Activated T-helper 2 cell treated with anti-CD3 and anti-CD28 coated beads, Interferon-gamma antibody, Interleukin-2, Interleukin-4, amounts not matched to agents 10 μg/mL and 5 μg/mL and 100 μg/mL, durations not matched to agents 14 hours and 24 hours and 36 hours (primary cell): ENCODE data around the gene ABCA4. TPM values are rescaled to one million over a fixed set of nuclear protein-coding genes. Genes with fewer than 3 reads are reported as not detected.

ENCODE experiments used
- DNase-seq: peaks from one replicate; pipeline ENCODE4 v3.0.0; 2021; ENCODE audit warnings: low spot score
- H3K27ac Mint-ChIP-seq: one replicate; pipeline ENCODE4 v1.8.0; 2021; ENCODE audit warnings: mixed read lengths
- H3K27me3 Mint-ChIP-seq: one replicate; pipeline ENCODE4 v1.8.0; 2021; ENCODE audit warnings: low read depth, mixed read lengths
- H3K36me3 Mint-ChIP-seq: one replicate; pipeline ENCODE4 v1.8.0; 2021; ENCODE audit warnings: low read depth, mixed read lengths
- H3K4me1 Mint-ChIP-seq: one replicate; pipeline ENCODE4 v1.8.0; 2021; ENCODE audit warnings: low read depth, mixed read lengths
- H3K4me3 Mint-ChIP-seq: one replicate; pipeline ENCODE4 v1.8.0; 2021; ENCODE audit warnings: low read depth, mild to moderate bottlenecking, moderate library complexity, mixed read lengths
- H3K9me3 Mint-ChIP-seq: one replicate; pipeline ENCODE4 v1.8.0; 2021; ENCODE audit warnings: mixed read lengths
- intact Hi-C: fragments of 100-400 bp; cut with micrococcal nuclease; formaldehyde crosslinking; loops from one replicate; pipeline ENCODE4 v1.15.1; 2023
- total RNA-seq: library from RNA; stranded (reverse); gene quantifications from 2 replicates; pipeline ENCODE4 v1.2.3, GENCODE V29; 2022

ABCA4 gene
- total RNA-seq, 1 donor from 2014 or later = not detected

- no peaks in the 10 kb centered on the region for H3K4me1 Mint-ChIP-seq
- intact Hi-C loops = no loop called here
- H3K36me3 Mint-ChIP-seq = no peaks in the 10 kb centered on the region
- H3K27ac Mint-ChIP-seq = no peak overlapping the region
- peaks cover 6% of the 10 kb centered on the region for H3K27me3 Mint-ChIP-seq
- H3K9me3 Mint-ChIP-seq = no peaks in the 10 kb centered on the region
- DNase-seq = no peak
- no peak overlapping the region for H3K4me3 Mint-ChIP-seq
These were observed 151.6 kb downstream of the ABCA4 start for GRCh38 chr1:93969371-93969770.

GRCh38 chr1:93967306-93967705 lies 153.6 kb downstream of the ABCA4 start:
- no peaks in the 10 kb centered on the region for H3K36me3 Mint-ChIP-seq
- H3K27me3 Mint-ChIP-seq = peaks cover 9% of the 10 kb centered on the region
- no peak for DNase-seq
- intact Hi-C loops = no loop called here
- H3K4me3 Mint-ChIP-seq = no peak overlapping the region
- no peak overlapping the region for H3K27ac Mint-ChIP-seq
- no peaks in the 10 kb centered on the region for H3K4me1 Mint-ChIP-seq
- H3K9me3 Mint-ChIP-seq = no peaks in the 10 kb centered on the region

GRCh38 chr1:93965888-93966287 lies 155.1 kb downstream of the ABCA4 start:
- H3K9me3 Mint-ChIP-seq = no peaks in the 10 kb centered on the region
- no peaks in the 10 kb centered on the region for H3K36me3 Mint-ChIP-seq
- H3K27ac Mint-ChIP-seq = no peak overlapping the region
- no peak overlapping the region for H3K4me3 Mint-ChIP-seq
- H3K4me1 Mint-ChIP-seq = no peaks in the 10 kb centered on the region
- no peak for DNase-seq
- H3K27me3 Mint-ChIP-seq = peaks cover 9% of the 10 kb centered on the region
- intact Hi-C loops = no loop called here

GRCh38 chr1:93965256-93965655 lies 155.7 kb downstream of the ABCA4 start:
- H3K27ac Mint-ChIP-seq = no peak overlapping the region
- no peak overlapping the region for H3K4me3 Mint-ChIP-seq
- peaks cover 9% of the 10 kb centered on the region for H3K27me3 Mint-ChIP-seq
- H3K4me1 Mint-ChIP-seq = no peaks in the 10 kb centered on the region
- H3K36me3 Mint-ChIP-seq = no peaks in the 10 kb centered on the region
- intact Hi-C loops = no loop called here
- no peak for DNase-seq
- no peaks in the 10 kb centered on the region for H3K9me3 Mint-ChIP-seq

GRCh38 chr1:93964777-93965200 lies 156.2 kb downstream of the ABCA4 start:
- no peak for DNase-seq
- Mint-ChIP-seq H3K27me3 (peaks cover 6% of the 10 kb centered on the region), H3K4me1 (no peaks in the 10 kb centered on the region), H3K36me3 (no peaks in the 10 kb centered on the region), H3K27ac (no peak overlapping the region), H3K9me3 (no peaks in the 10 kb centered on the region), H3K4me3 (no peak overlapping the region)
- intact Hi-C loops = no loop called here

GRCh38 chr1:93964096-93964776 lies 156.7 kb downstream of the ABCA4 start:
- H3K36me3 Mint-ChIP-seq = no peaks in the 10 kb centered on the region
- no peaks in the 10 kb centered on the region for H3K9me3 Mint-ChIP-seq
- intact Hi-C loops = no loop called here
- H3K27me3 Mint-ChIP-seq = peaks cover 7% of the 10 kb centered on the region
- no peak for DNase-seq
- no peak overlapping the region for H3K4me3 Mint-ChIP-seq
- no peak overlapping the region for H3K27ac Mint-ChIP-seq
- H3K4me1 Mint-ChIP-seq = no peaks in the 10 kb centered on the region

GRCh38 chr1:93963585-93963984 lies 157.4 kb downstream of the ABCA4 start:
- Mint-ChIP-seq H3K27me3 (peaks cover 5% of the 10 kb centered on the region), H3K4me3 (no peak overlapping the region), H3K27ac (no peak overlapping the region), H3K9me3 (no peaks in the 10 kb centered on the region), H3K36me3 (no peaks in the 10 kb centered on the region), H3K4me1 (no peaks in the 10 kb centered on the region)
- intact Hi-C loops = no loop called here
- no peak for DNase-seq

- peaks cover 8% of the 10 kb centered on the region for H3K27me3 Mint-ChIP-seq
- no peak overlapping the region for H3K27ac Mint-ChIP-seq
- no peak for DNase-seq
- peaks cover 14% of the 10 kb centered on the region for H3K9me3 Mint-ChIP-seq
- no peak overlapping the region for H3K4me3 Mint-ChIP-seq
- intact Hi-C loops = no loop called here
- no peaks in the 10 kb centered on the region for H3K36me3 Mint-ChIP-seq
- no peaks in the 10 kb centered on the region for H3K4me1 Mint-ChIP-seq
These were observed 159.0 kb downstream of the ABCA4 start for GRCh38 chr1:93961906-93962305.

GRCh38 chr1:93961443-93961842 lies 159.5 kb downstream of the ABCA4 start:
- intact Hi-C loops = no loop called here
- Mint-ChIP-seq H3K4me1 (no peaks in the 10 kb centered on the region), H3K9me3 (peaks cover 17% of the 10 kb centered on the region), H3K27me3 (peaks cover 8% of the 10 kb centered on the region), H3K4me3 (no peak overlapping the region), H3K27ac (no peak overlapping the region), H3K36me3 (no peaks in the 10 kb centered on the region)
- DNase-seq = no peak

- Mint-ChIP-seq H3K4me3 (no peak overlapping the region), H3K27me3 (peaks cover 8% of the 10 kb centered on the region), H3K9me3 (peaks cover 24% of the 10 kb centered on the region), H3K36me3 (no peaks in the 10 kb centered on the region), H3K4me1 (no peaks in the 10 kb centered on the region), H3K27ac (no peak overlapping the region)
- intact Hi-C loops = no loop called here
- no peak for DNase-seq
These were observed 160.3 kb downstream of the ABCA4 start for GRCh38 chr1:93960641-93961147.

- H3K36me3 Mint-ChIP-seq = no peaks in the 10 kb centered on the region
- H3K27ac Mint-ChIP-seq = no peak overlapping the region
- DNase-seq = no peak
- H3K4me1 Mint-ChIP-seq = no peaks in the 10 kb centered on the region
- H3K27me3 Mint-ChIP-seq = peaks cover 8% of the 10 kb centered on the region
- H3K4me3 Mint-ChIP-seq = no peak overlapping the region
- H3K9me3 Mint-ChIP-seq = peaks cover 34% of the 10 kb centered on the region
- intact Hi-C loops = no loop called here
These were observed 161.5 kb downstream of the ABCA4 start for GRCh38 chr1:93959413-93959812.

GRCh38 chr1:93958726-93959100 lies 162.2 kb downstream of the ABCA4 start:
- no peak for DNase-seq
- Mint-ChIP-seq H3K27me3 (peaks cover 8% of the 10 kb centered on the region), H3K4me1 (no peaks in the 10 kb centered on the region), H3K9me3 (peaks cover 34% of the 10 kb centered on the region), H3K36me3 (no peaks in the 10 kb centered on the region), H3K27ac (no peak overlapping the region), H3K4me3 (no peak overlapping the region)
- intact Hi-C loops = no loop called here

GRCh38 chr1:93958032-93958725 lies 162.8 kb downstream of the ABCA4 start:
- peaks cover 34% of the 10 kb centered on the region for H3K9me3 Mint-ChIP-seq
- H3K27me3 Mint-ChIP-seq = peaks cover 8% of the 10 kb centered on the region
- no peaks in the 10 kb centered on the region for H3K4me1 Mint-ChIP-seq
- intact Hi-C loops = no loop called here
- no peak overlapping the region for H3K27ac Mint-ChIP-seq
- no peak for DNase-seq
- H3K4me3 Mint-ChIP-seq = no peak overlapping the region
- H3K36me3 Mint-ChIP-seq = no peaks in the 10 kb centered on the region
